H9 (cell line): Measurements from ENCODE around the gene CTDSPL. TPM values are rescaled to one million over a fixed set of nuclear protein-coding genes. Genes with fewer than 3 reads are reported as not detected.

ENCODE experiments used
- DNase-seq: peaks from one replicate; pipeline ENCODE4 v3.0.0-alpha.2; 2017
- H2AFZ ChIP-seq: one replicate; pipeline ENCODE4 v1.6.1; 2013; ENCODE audit warnings: mild to moderate bottlenecking, low read length, control low read depth, moderate library complexity
- H2AK5ac ChIP-seq: 2 replicates; pipeline ENCODE4 v1.6.1; 2013; ENCODE audit warnings: low read length, control low read depth, mixed read lengths; ENCODE audit not compliant: insufficient read length
- H2BK120ac ChIP-seq: one replicate; pipeline ENCODE4 v1.6.1; 2013; ENCODE audit warnings: low read depth, mild to moderate bottlenecking, low read length, control low read depth, inconsistent platforms; ENCODE audit not compliant: poor library complexity, severe bottlenecking
- H2BK12ac ChIP-seq: 2 replicates; pipeline ENCODE4 v1.6.1; 2013; ENCODE audit warnings: low read length, control low read depth, mixed read lengths, low read depth; ENCODE audit not compliant: insufficient read length
- H2BK15ac ChIP-seq: 2 replicates; pipeline ENCODE4 v1.6.1; 2013; ENCODE audit warnings: low read depth, low read length, control low read depth
- H2BK20ac ChIP-seq: one replicate; pipeline ENCODE4 v1.6.1; 2013; ENCODE audit warnings: low read depth, mild to moderate bottlenecking, low read length, control low read depth, inconsistent platforms; ENCODE audit not compliant: poor library complexity, severe bottlenecking
- H2BK5ac ChIP-seq: 2 replicates; pipeline ENCODE4 v1.6.1; 2013; ENCODE audit warnings: low read length, control low read depth, mixed read lengths; ENCODE audit not compliant: insufficient read length
- H3K14ac ChIP-seq: 2 replicates; pipeline ENCODE4 v1.6.1; 2013; ENCODE audit warnings: low read length, control low read depth; ENCODE audit not compliant: insufficient read depth
- H3K18ac ChIP-seq: 2 replicates; pipeline ENCODE4 v1.6.1; 2013; ENCODE audit warnings: low read depth, mild to moderate bottlenecking, mixed read lengths, low read length, control low read depth; ENCODE audit not compliant: insufficient read length
- H3K23ac ChIP-seq: 2 replicates; pipeline ENCODE4 v1.6.1; 2013; ENCODE audit warnings: low read length, control low read depth, mixed read lengths, low read depth; ENCODE audit not compliant: insufficient read length
- H3K23me2 ChIP-seq: 2 replicates; pipeline ENCODE4 v1.6.1; 2013; ENCODE audit warnings: low read depth, mild to moderate bottlenecking, mixed read lengths, low read length, control low read depth; ENCODE audit not compliant: insufficient read length, poor library complexity, severe bottlenecking
- H3K27ac ChIP-seq: 2 replicates; pipeline ENCODE4 v1.5.1; 2013; ENCODE audit warnings: low read length, control low read depth, mixed read lengths, low read depth; ENCODE audit not compliant: insufficient read length
- H3K27me3 ChIP-seq: 2 replicates; pipeline ENCODE4 v1.6.1; 2013; ENCODE audit warnings: low read length, control low read depth, inconsistent platforms; ENCODE audit not compliant: insufficient read depth
- H3K4ac ChIP-seq: 2 replicates; pipeline ENCODE4 v1.6.1; 2013; ENCODE audit warnings: low read depth, mild to moderate bottlenecking, control low read depth, inconsistent platforms, low read length, moderate library complexity
- H3K4me1 ChIP-seq: 2 replicates; pipeline ENCODE4 v1.6.1; 2013; ENCODE audit warnings: low read length, control low read depth, inconsistent platforms; ENCODE audit not compliant: insufficient read depth
- H3K4me2 ChIP-seq: 2 replicates; pipeline ENCODE4 v1.6.1; 2013; ENCODE audit warnings: low read length, control low read depth, mixed read lengths; ENCODE audit not compliant: insufficient read length, insufficient read depth
- H3K56ac ChIP-seq: 2 replicates; pipeline ENCODE4 v1.6.1; 2013; ENCODE audit warnings: low read depth, mild to moderate bottlenecking, mixed read lengths, low read length, control low read depth; ENCODE audit not compliant: insufficient read length
- H3K79me1 ChIP-seq: 2 replicates; pipeline ENCODE4 v1.6.1; 2013; ENCODE audit warnings: low read depth, mild to moderate bottlenecking, moderate library complexity, low read length, control low read depth, inconsistent platforms; ENCODE audit not compliant: insufficient read depth, poor library complexity, severe bottlenecking
- H3K79me2 ChIP-seq: 2 replicates; pipeline ENCODE4 v1.6.1; 2013; ENCODE audit warnings: low read length, control low read depth, inconsistent platforms; ENCODE audit not compliant: insufficient read depth
- H3K9ac ChIP-seq: 2 replicates; pipeline ENCODE4 v1.6.1; 2013; ENCODE audit warnings: low read length, control low read depth, mixed read lengths; ENCODE audit not compliant: insufficient read length; ENCODE audit errors: extremely low read depth
- H3K9me3 ChIP-seq: one replicate; pipeline ENCODE4 v1.6.1; 2013; ENCODE audit warnings: low read depth, low read length, inconsistent platforms; ENCODE audit not compliant: control insufficient read depth
- H3T11ph ChIP-seq: one replicate; pipeline ENCODE4 v1.6.1; 2013; ENCODE audit warnings: mild to moderate bottlenecking, low read length, control low read depth, inconsistent platforms
- H4K20me1 ChIP-seq: one replicate; pipeline ENCODE4 v1.6.1; 2013; ENCODE audit not compliant: control insufficient read depth, insufficient read length, insufficient read depth
- H4K5ac ChIP-seq: 2 replicates; pipeline ENCODE4 v1.6.1; 2013; ENCODE audit warnings: low read depth, mild to moderate bottlenecking, mixed read lengths, low read length, control low read depth; ENCODE audit not compliant: insufficient read length
- H4K8ac ChIP-seq: replicated peaks from 2 replicates; pipeline ENCODE4 v1.6.1; 2013; ENCODE audit warnings: low read length, control low read depth, mixed read lengths, low read depth; ENCODE audit not compliant: insufficient read length
- H4K91ac ChIP-seq: 2 replicates; pipeline ENCODE4 v1.6.1; 2013; ENCODE audit warnings: low read depth, mild to moderate bottlenecking, moderate library complexity, mixed read lengths, low read length, control low read depth; ENCODE audit not compliant: insufficient read length
- H3K27ac Mint-ChIP-seq, 3 experiments: 2 replicates in 2 of 3; 3 replicates in 1 of 3; pipeline ENCODE4 v1.8.0; 2020 to 2021; ENCODE audit warnings: mixed read lengths in 3 of 3, mild to moderate bottlenecking in 1 of 3, moderate library complexity in 1 of 3
- H3K27me3 Mint-ChIP-seq: 2 replicates; pipeline ENCODE4 v1.8.0; 2021; ENCODE audit warnings: low read depth, mild to moderate bottlenecking, moderate library complexity, mixed read lengths
- H3K36me3 Mint-ChIP-seq, 3 experiments: 2 replicates in 2 of 3; 3 replicates in 1 of 3; pipeline ENCODE4 v1.8.0; 2020 to 2021; ENCODE audit warnings: low read depth in 3 of 3, mixed read lengths in 3 of 3; ENCODE audit not compliant: insufficient read depth in 1 of 3
- H3K4me1 Mint-ChIP-seq, 2 experiments: 2 replicates each; pipeline ENCODE4 v1.8.0; 2020; ENCODE audit warnings: mixed read lengths in 2 of 2
- H3K4me3 Mint-ChIP-seq, 2 experiments: 2 replicates in 1 of 2; 3 replicates in 1 of 2; pipeline ENCODE4 v1.8.0; 2020 to 2021; ENCODE audit warnings: mild to moderate bottlenecking in 2 of 2, mixed read lengths in 2 of 2, moderate library complexity in 1 of 2
- H3K9me3 Mint-ChIP-seq, 2 experiments: 2 replicates in 1 of 2; 3 replicates in 1 of 2; pipeline ENCODE4 v1.8.0; 2020; ENCODE audit warnings: mild to moderate bottlenecking in 2 of 2, mixed read lengths in 2 of 2, moderate library complexity in 1 of 2
- CTCF ChIP-seq: fragments of 200-600 bp; sonication (generic); conservative IDR thresholded peaks from 3 replicates; pipeline ENCODE4 v1.8.0; 2021; ENCODE audit warnings: antibody characterized with exemption, mild to moderate bottlenecking
- WGBS: extraction: QIAGEN DNeasy Blood & Tissue Kit; methylation state at CpG from one replicate; pipeline ENCODE4 v1.1.7; 2013; ENCODE audit warnings: missing lambda C conversion rate, low lambda C conversion rate, mixed read lengths; ENCODE audit not compliant: insufficient read length; ENCODE audit errors: extremely low coverage; 5-methylcytosine and 5-hydroxymethylcytosine counted together
- total RNA-seq: library from RNA; stranded (reverse); gene quantifications from 2 replicates; pipeline ENCODE4 v1.2.1, GENCODE V29; 2021

CTDSPL gene
- total RNA-seq, 1 experiment from 2014 or later: 20.8 TPM

GRCh38 chr3:37963635-37964034, 102.0 kb downstream of the CTDSPL start:
- no peaks in the 10 kb centered on the region for H3K23me2 ChIP-seq
- H3K23ac ChIP-seq: no peak overlapping the region
- H4K5ac ChIP-seq: no peak overlapping the region
- no peak overlapping the region for H3K4ac ChIP-seq
- no peak overlapping the region for H4K91ac ChIP-seq
- TF ChIP-seq CTCF: no peak
- DNase-seq: no peak
- no peak overlapping the region for H3K9ac ChIP-seq
- H3K27me3 Mint-ChIP-seq: no peaks in the 10 kb centered on the region
- H2AFZ ChIP-seq: no peak overlapping the region
- H2BK15ac ChIP-seq: no peak overlapping the region
- H3K18ac ChIP-seq: no peak overlapping the region
- no peak overlapping the region for H3K4me2 ChIP-seq
- no peak overlapping the region for H2BK5ac ChIP-seq
- H3K56ac ChIP-seq: no peak overlapping the region
- H3K79me2 ChIP-seq: no peaks in the 10 kb centered on the region
- no peak overlapping the region for H4K8ac ChIP-seq
- no peaks in the 10 kb centered on the region for H3K9me3 Mint-ChIP-seq
- no peak overlapping the region for H3K27ac Mint-ChIP-seq
- H3K9me3 ChIP-seq: no peaks in the 10 kb centered on the region
- no peaks in the 10 kb centered on the region for H3K27me3 ChIP-seq
- no peak overlapping the region for H3K4me3 Mint-ChIP-seq
- no peak overlapping the region for H3T11ph ChIP-seq
- H3K36me3 Mint-ChIP-seq: peaks cover 2 to 8% (median 4%) of the 10 kb centered on the region in 3 experiments; a peak in 6 of 7 replicates
- H3K4me1 ChIP-seq: peaks cover 16% of the 10 kb centered on the region; the same call in 1 of the 2 replicates
- no peak overlapping the region for H3K27ac ChIP-seq
- no peaks in the 10 kb centered on the region for H4K20me1 ChIP-seq
- peaks cover 28 to 30% of the 10 kb centered on the region in 2 experiments for H3K4me1 Mint-ChIP-seq
- WGBS: no CpG with 5 or more reads among the region's 3 CpGs
- no peak overlapping the region for H2BK12ac ChIP-seq
- H2BK20ac ChIP-seq: no peak overlapping the region
- H3K14ac ChIP-seq: no peak overlapping the region
- H2AK5ac ChIP-seq: no peak overlapping the region
- H2BK120ac ChIP-seq: no peak overlapping the region
- H3K79me1 ChIP-seq: no peaks in the 10 kb centered on the region
